HG02678 (cell line): ENCODE measurements around the gene TNFAIP8L2.

Experiments used
- ATAC-seq: cut with Tn5 transposase; IDR thresholded peaks from one replicate; pipeline ENCODE4 v1.9.1; 2021; ENCODE audit warnings: mild to moderate bottlenecking, moderate library complexity; ENCODE audit not compliant: unreplicated experiment

The TNFAIP8L2 gene

GRCh38 chr1:151145304-151146071 lies 11.0 kb upstream of the TNFAIP8L2 start:
- ATAC-seq = no peak

DNA sequence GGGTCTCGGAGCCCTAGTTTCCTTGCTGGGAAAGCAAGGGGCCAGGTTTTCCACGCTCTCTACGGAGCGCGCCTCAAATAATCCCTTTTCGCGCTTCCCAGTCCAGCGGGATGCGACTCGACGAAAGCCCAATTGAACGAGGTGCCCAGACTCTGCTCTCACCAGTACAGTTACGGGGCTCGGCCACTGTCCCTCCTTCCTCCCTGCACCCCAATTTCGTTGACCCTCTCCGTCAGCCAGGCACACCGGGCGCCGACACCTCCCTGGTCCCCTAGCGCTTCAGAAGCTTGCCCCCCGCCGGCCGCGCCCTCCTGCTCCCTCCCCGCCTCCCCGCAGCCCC lies 10.4 kb upstream of the TNFAIP8L2 start:
- no peak for ATAC-seq

GRCh38 chr1:151146412-151147131 lies 9.9 kb upstream of the TNFAIP8L2 start, which contains the start of gene SEMA6C:
Gene SEMA6C (minus strand): TSS chr1:151146631. CDS start chr1:151142621, 4,010 bp downstream.
- ATAC-seq = peak; percentile 99

DNA sequence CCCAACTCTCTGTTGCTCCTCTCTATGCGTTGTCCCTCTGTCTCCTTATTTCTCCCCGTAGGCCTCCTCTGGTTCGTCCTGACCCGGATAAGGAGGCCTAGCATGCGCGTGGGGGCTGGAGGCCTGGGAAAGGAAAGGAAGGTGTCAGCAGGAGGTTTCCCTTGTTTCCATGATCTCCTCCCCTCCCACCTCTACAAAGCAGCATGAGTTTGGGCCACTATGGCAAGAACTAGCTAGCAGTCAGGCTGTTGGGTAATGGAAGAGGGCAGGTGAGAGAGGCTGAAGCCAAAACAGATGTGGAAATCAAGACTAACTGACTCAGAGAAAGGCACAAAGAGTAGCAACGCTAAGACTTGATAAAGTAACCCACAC lies 9.3 kb upstream of the TNFAIP8L2 start:
- no peak for ATAC-seq

DNA sequence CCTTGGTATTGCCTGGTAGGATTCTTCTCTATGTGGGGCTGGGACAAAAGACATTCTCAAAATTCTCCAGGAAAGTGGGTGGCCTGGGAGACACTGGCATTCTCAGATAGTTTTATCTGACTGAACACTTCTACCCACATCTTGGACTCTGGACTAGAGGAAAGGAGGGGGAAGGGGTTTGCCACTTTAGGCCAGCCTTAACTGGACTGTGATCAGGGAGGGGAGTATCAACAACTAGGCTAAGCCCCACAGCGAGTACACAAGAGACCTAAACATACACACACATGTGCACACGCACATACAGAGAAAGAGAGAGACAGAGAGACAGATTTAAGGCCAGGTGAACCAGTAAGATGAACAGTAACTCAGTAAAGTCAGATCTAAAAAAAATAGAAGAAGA lies 8.8 kb upstream of the TNFAIP8L2 start:
- ATAC-seq = no peak

GRCh38 chr1:151157067-151157531 lies 650 bp downstream of the TNFAIP8L2 start:
- no peak for ATAC-seq

DNA sequence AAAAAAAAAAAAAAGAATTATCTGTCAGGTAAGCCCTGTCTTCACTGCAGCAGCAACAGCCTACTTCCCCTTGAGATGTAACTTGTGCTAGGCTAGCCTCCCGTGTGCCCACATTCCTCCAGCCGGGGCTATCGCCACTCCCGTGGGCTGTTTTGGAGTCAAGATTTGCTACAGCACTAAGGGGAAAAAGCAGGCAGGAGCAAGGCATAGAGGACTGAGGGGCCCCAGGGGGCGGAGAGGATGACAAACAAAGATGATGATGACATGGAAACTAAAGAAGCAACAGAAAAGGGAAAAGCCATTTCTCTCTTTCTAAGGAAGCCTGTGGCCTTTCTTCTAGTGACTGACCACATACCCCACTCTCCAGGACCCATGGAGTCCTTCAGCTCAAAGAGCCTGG lies 1.9 kb downstream of the TNFAIP8L2 start:
- no peak for ATAC-seq

DNA sequence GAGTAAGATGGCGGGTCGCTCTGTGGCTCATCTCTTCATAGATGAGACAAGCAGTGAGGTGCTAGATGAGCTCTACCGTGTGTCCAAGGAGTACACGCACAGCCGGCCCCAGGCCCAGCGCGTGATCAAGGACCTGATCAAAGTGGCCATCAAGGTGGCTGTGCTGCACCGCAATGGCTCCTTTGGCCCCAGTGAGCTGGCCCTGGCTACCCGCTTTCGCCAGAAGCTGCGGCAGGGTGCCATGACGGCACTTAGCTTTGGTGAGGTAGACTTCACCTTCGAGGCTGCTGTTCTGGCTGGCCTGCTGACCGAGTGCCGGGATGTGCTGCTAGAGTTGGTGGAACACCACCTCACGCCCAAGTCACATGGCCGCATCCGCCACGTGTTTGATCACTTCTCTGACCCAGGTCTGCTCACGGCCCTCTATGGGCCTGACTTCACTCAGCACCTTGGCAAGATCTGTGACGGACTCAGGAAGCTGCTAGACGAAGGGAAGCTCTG lies 2.4 kb downstream of the TNFAIP8L2 start:
- no peak for ATAC-seq

GRCh38 chr1:151159373-151159772 lies 2.9 kb downstream of the TNFAIP8L2 start:
- no peak for ATAC-seq

GRCh38 chr1:151164732-151165280 lies 8.4 kb downstream of the TNFAIP8L2 start:
- ATAC-seq = no peak

DNA sequence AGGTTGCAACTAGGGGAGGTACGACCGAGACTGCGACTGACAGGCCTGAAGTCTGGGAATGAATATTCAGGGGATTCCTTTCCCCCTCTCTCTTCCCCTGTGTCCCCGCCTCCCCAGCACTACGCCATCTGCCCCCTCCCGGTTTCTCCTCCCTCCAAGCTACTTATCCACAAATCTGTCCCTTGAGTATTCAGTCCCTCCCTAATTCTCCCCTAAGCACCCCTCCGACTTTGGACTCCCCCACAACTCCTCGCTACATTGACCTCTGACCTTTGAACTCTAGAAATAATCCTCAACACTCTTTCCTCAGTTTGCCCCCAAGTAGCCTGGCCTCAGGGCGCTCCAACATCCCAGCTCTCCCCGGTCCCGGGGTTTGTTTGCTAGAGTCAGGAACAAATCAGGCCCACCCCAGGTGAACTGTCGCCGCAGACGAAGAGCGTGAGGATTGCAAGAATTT lies 8.9 kb downstream of the TNFAIP8L2 start:
- no peak for ATAC-seq

- peak; percentile 92 for ATAC-seq
Observed at GRCh38 chr1:151165738-151166504, 9.5 kb downstream of the TNFAIP8L2 start, which contains the start of the genes LYSMD1 and SCNM1. Gene LYSMD1 (minus strand): TSS chr1:151165902. CDS start chr1:151165258, 644 bp downstream. Gene SCNM1 (plus strand): TSS chr1:151166144. CDS start chr1:151166153, 9 bp downstream.

DNA sequence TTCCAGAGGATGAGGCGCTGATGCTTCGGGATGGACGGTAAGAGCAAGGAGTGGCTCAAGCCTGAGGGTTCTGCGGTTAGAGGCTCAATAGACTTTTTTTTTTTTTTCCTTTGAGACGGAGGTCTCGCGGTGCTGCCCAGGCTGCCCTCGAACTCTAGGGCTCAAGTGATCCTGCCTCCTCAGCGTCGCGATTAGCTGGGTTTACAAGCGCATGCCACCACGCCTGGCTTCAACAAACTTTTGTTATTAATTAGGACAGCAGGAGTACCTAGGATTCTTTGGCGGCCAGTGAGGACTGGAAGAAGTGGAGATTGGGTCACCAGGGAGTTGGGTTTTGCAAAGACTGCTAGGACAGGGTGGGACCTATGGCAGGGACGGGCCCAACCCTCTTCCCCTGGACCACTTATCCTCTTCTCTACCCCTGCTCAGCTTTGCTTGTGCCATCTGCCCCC lies 10.1 kb downstream of the TNFAIP8L2 start:
- ATAC-seq = no peak

GRCh38 chr1:151167116-151167515 lies 10.7 kb downstream of the TNFAIP8L2 start:
- ATAC-seq = no peak

DNA sequence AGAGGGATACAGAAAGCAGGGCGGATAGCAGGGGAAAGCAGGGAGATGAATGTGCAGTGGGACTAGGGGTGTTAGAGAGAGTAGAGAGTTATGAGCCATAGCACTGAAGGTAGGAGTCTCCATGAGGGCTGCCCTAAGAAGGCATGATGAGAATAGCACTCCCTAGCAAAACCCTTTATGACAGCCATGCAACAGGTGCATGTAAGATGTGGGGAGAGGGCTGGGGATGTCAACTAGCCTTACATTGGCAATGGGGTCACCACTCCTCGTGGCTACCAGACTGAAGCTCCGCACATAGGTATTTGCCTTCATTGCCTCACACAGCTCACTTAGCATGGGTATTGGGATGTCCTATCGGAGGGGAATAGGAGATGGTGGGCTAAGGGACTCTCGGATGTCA lies 14.7 kb downstream of the TNFAIP8L2 start:
- ATAC-seq = no peak

DNA sequence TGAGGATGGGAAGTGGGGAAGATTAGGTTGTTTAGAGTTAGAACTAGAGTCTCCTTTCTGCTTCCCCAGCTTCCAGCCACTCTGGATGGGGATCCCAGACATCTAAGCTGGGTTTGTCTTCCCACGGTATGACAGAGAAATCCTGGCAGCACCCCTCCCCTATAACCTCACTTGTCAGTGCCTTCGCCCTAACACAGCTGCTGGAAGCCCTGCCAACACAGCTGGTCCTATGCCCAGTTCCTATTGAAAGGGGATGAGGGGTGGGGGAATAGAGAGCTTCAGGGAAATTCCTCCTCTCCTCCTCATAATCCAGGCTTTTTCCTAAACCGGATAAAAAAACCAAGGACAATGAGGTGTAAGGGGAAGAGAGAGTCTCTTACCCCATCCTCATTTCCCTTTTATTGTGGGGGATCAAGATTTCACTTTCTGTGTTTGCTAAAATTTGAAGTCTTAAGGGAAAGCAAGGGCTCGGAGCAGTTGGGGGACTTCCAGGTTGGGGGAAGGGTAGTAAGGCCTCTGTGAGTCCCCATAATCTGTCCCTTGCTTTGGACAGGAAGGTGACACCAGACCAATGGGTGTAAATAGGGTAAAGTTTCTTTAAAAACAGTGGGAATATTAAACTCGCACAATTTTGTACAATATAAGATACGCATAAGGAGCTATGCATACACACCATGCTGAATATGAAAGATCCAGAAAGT lies 18.7 kb downstream of the TNFAIP8L2 start:
- no peak for ATAC-seq

DNA sequence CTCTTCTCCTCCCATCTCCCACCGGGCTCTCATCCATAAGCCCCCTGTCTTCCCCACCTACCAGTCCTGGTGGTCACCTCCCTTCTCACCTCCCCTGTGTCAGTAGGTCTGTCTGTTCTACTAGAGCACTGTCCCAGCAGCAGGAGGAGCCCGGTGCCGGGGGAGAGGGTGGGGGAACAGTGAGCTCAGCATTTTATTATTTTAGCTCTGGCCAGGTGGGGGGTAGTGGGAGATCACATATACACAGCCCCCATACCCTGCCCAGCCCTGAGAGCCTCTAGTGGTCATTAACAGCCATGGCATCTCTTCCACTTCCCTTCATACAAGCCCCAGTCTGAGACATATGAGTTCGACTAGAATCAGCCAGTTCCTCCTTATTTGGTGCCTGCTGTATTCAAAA lies 19.4 kb downstream of the TNFAIP8L2 start, which contains the start of gene TMOD4:
Gene TMOD4, minus strand, starts transcription at position 119 of the 400 bp plus-strand sequence. CDS start 1,106 bp downstream, outside the sequence.
- no peak for ATAC-seq

DNA sequence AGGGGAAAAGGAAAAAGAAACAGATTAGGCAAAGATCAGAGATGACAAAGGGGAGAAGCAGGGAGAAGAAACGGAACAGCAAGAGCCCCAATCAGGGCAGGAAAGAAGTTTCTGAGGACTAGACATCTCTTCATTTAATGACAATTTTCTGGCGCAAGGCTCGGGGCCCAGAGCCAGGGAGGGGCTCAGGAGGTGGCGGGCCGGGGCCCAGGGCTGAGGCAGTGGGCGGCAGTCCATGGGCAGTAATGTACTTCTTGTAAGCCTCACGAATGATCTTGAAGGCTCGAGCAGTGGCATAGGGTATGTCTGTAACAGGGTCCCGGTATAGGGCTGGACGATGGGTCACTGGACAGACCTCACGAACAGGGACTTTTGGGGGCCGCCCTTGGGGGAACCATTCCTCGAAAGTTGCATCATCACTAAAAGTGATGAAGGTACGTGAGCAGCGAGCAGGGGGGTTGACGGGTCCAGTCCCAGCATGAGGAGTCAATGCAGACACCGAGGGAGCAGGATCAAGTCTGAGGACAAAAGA lies 20.1 kb downstream of the TNFAIP8L2 start:
- no peak for ATAC-seq

DNA sequence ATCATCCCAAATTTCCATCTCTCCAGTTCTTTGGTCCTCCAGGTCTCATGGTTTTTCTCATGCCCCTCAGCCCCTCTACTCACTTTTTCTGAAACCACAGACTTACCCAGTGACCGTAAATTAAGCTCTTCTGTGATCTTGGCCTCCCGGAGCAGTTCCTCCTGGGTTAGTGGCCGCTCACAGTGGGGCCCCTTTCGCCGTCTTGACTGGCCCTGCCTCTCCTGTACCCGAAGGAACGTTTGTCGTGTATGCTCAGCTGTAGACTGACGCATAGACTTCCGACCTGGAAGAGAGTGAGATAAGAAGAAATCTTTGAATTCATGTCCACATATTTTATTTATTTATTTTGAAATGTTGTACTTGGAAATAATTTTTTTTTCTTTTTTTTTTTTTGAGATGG lies 27.8 kb downstream of the TNFAIP8L2 start:
- ATAC-seq = no peak

GRCh38 chr1:151187205-151187604 lies 30.8 kb downstream of the TNFAIP8L2 start:
- ATAC-seq = no peak
